Anterior cingulate cortex (tissue), 58 donors: ENCODE measurements around the gene ARHGEF12.
A peak's percentile ranks its signal among the peaks of the same experiment; 100 is the strongest.

Source experiments
- DNase-seq, 58 donors: peaks; one replicate each; lab custom pipeline; 2025; lab: John Stamatoyannopoulos, UW

ARHGEF12 gene

DNA sequence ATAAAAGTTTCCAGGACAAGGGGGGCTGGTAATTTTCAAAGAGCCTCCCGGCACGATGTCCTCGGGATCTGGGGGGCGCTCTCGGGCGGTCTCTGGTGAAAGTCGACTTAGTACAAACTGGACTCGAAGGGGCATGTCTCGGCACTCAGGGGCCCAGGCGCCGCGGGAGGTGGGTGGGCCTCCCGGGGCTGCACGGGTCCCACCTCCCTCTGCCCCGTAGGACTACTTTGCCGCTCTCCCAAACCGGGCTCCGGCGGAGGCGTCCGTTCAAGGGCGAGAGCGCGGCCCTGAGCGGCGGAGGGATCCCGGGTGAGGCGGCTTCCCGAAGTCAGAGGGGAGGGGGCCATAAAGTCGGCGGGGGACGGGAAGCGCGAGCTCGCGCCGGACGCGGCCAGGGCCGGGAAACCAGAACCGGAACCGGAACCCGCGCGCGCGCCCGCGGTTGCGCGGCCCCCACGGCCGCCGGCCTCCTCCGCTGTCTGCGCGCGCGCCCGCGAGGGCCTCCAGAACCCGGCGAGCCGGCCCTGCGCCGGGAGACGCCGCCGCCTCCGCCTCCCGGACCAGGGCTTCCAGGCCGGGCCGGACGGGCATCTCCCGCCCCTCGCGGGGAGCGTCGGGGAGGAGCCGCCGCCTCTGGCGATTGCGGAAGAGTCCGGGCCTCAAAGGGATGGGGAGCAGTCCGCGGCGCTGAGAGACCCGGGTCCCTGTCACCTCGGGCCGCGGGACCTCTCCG lies at the start of gene ARHGEF12:
TSS of gene ARHGEF12 (plus strand) at position 506 of the 733 bp plus-strand sequence. CDS start 831 bp downstream, outside the sequence.
- DNase-seq, result peak in 57 of 58 donors; percentile 52 to 95 (median 90)

- DNase-seq, result no peak
These were observed 48.2 kb upstream of the ARHGEF12 start for GRCh38 chr11:120288021-120288420.

DNA sequence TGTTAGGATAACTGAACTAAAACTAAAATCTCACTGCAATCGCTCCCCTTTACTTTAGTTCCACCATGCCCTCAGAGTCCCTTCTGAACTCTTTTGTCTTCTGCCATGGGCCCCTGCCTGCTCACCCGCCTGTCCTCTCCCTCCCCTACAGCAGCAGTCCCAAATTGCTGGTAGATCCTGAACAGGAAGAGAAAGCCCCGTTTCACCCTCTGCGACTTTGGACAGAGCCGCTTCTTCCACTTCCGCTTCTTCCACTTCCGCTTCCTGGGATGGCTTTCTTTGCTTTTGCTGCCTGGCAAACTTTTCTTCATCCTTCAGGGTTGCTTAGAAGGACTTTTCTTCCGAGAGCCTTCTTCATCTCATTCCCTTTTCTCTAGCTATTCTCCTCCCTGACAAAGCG lies 46.8 kb upstream of the ARHGEF12 start:
- no peak for DNase-seq

GRCh38 chr11:120290956-120291355 lies 45.3 kb upstream of the ARHGEF12 start:
- DNase-seq, result no peak

GRCh38 chr11:120293038-120293800 lies 43.0 kb upstream of the ARHGEF12 start:
- no peak for DNase-seq

DNA sequence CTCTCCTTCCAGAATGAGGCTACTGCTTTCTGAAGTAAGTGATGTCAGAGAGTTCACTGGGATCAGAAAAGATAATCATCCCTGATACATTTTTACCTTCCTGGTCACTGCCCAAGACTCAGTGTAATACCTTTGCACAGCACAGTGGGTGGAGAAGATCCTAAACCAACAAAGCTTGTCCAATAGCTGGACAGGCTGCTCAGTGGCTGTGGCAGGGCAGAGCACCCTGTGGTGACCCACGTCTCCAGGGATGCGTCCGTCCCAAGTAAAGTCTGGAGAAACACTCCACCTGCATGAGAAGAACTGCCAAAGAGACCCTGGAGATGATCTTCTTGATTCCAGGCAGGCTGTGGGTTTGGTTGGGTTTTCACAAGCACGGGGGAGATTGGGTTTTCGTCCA lies 42.1 kb upstream of the ARHGEF12 start:
- no peak for DNase-seq

DNA sequence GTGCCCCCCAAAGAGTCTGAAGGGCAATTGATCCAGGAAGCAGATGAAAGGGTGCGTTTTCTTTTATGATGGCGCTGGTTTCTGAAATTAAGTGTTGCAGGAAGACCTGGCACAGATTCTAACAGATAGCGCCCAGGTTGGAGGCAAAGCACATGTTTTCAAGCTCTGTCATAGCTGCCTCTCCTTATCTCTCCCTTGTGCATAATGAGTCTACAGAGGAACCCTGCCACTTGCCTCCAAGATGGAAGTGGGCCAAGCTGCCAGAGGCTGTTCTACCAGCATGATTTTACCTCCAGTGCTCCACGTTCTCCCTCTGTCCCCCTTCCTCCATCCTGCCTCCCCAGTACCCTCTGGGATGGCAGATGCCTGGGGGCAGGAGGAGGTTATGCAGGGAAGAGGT lies 41.1 kb upstream of the ARHGEF12 start:
- DNase-seq, result no peak

GRCh38 chr11:120296554-120296953 lies 39.7 kb upstream of the ARHGEF12 start:
- DNase-seq, result no peak

DNA sequence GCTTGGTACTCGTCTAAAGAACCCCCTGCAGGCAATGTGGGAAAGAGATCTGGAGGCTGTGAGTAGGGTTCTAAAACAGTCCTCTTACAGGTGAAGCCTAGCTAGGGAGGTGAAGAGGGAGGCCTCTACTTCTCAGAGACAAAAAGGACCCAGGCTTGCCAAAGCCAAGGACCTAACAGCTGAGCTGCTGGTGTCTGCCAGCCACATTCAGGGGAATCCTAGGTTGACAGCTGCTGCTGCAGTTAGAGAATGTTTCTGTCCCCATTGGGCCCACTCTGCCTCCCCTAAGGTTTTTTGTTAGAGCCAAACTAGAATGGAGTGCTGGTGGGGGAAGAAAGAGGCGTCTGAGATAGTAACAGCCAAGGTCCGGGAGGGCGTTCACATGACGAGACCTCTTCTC lies 37.8 kb upstream of the ARHGEF12 start:
- DNase-seq, result no peak

GRCh38 chr11:120302001-120302805 lies 34.0 kb upstream of the ARHGEF12 start:
- DNase-seq, result no peak

DNA sequence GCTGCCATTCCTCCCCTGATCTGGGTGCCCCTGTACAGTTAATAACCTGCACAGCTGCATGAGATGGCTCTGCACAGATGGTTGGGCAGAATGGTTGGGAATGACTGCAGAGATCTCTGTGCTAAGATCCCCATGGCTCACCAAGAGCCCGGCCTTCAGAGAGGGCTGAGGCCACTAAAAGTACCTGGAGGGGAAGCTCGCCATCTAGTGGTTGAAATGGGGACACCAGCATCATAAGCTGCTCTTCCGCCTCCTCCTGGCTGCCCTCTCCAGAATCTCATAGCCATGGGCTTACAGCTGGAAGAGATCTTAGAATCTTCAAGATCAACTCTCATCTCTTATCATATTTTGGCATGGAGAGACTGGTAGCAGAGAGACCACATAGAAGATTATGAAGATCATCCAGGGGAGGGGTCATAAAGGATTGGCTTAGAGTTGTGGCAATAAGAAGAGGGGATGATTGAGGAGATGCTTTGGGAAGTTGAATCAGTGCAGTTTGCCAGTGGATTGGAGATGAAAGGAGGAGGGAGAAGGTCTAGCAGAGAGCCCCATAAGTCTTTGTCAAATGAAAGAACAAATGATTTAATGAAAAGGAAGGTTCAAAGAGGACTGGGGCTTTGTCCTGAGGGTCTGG lies 33.1 kb upstream of the ARHGEF12 start:
- peak in 29 of 58 donors; percentile 2 to 63 (median 24) for DNase-seq

DNA sequence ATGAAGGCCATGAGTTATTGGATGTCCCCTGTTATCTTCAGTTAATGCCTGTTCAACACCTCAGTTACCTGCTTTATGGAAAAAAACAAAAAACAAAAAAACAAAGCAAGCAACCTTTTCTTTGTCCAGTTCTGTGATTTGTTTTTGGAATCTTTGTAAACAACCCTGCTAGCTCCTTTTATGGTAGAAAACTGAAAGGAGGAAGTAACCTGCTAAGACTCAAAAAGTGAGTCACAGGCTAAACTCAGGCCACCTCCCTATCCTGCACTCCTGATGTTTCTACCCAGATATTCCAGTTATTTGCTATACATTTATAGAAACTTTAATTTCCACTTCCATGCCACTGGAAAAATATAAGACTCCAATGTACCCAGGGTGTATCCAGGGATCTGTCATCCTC lies 31.7 kb upstream of the ARHGEF12 start:
- DNase-seq, result no peak

- DNase-seq, result no peak
These were observed 30.9 kb upstream of the ARHGEF12 start for GRCh38 chr11:120305286-120305685.

DNA sequence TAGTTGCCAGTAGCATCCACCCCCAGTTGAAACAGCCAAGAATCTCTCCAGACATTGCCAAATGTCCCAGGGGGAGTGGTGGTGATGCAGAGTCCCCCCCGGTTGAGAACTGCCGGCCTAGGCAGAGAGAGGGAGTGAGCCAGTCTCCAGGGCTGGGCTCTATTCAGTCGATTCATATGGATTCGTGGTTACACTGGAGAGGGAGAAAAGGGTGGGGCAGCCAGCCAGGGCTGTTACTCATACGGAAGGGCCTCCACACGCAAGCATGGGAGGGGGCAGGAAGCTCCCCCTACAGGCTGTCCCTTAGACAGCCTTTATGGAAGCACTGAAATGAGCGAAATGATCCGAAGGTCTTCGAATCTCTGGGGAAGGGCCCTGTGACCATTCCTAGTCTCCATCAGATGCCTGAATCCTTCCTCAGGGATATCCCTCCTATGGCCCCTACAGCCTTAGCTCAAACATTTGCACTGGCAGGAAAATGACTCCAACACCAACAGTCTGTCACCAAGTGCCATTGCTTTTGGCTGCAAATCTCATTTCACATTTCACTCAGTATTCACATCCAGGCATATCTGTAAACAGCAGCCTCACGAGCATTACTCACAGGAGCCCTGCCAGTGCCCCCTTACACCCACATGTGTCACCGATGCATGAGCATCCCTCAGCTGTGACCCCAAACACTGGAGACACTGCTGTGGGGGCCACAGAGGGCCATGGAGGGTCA lies 29.5 kb upstream of the ARHGEF12 start:
- peak in 4 of 58 donors; percentile 2 to 17 (median 6) for DNase-seq

DNA sequence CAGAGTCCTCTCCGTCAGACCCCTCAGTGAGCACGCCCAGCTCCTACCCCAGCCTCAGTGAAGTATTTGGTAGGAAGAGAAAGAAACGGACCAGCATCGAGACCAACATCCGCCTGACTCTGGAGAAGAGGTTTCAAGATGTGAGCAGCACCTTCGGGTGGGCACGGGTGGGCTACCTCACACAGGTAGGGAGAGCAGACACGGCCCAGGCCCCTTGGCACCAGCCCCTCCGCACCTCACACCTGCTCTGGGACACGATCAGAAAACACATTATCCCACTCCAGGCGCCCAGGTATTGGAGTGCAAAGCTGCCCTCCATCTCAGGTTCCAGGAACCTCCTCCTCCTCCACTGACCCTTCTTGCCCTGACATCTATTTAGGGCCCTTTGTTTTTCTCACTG lies 28.7 kb upstream of the ARHGEF12 start:
- DNase-seq, result no peak

DNA sequence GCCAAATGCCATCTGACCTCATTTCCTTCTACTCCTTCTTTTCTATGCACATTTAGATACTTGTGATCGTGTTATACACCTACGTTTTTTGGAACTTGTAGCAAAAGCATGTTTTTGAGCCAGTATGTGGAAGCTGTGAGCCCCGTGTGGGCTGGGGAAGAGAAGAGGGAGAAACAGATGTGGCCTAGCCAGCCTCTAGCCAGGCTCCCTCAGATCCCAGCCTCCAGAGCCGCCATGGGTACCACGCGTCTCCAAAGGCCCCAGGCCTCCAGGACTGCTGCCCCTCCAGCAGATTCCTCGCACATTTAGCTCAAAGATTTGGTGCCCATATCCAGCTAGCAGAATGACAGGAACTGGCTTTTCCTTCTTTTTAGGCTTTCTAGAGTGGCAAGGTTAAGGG lies 28.1 kb upstream of the ARHGEF12 start:
- DNase-seq, result peak in 6 of 58 donors; percentile 5 to 59 (median 14)

DNA sequence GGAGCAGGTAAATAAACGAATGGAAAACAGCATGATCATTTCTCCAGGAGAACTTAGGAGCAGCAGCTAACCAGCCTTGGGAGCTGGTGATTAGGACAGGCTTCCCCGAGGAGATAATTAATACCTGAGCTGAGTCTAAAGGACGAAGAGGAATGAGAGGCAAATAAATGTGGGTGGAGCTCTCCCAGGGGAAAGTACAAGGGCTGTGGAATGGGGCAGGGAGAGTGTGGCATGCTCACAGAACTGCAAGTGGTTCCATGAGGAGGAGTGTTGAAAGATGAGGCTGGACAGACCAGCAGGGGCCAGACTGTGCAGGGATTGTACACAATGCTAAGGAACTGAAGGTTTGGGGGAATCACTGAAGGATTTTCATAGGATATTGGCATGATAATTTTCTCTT lies 25.3 kb upstream of the ARHGEF12 start:
- DNase-seq, result no peak

DNA sequence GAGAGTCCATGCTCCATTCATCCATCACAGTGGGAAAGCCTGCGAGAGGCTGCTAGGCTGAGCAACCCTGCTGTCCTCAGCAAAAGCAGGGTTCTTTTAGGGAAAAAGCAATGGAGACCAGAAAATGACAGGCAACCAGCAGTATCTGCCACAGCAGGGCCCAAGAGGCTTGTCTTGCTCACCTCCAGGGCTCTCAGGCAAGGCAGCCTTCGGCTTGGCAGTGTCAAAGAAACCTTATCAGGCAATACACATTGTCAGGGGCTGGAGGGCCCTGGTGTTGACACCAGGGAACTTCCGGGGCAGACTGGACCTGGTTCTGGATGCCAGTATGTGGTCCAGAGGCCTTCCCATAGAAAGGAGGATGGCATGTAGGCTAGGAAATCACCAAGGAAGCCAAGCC lies 21.4 kb upstream of the ARHGEF12 start:
- DNase-seq, result no peak

GRCh38 chr11:120316880-120317688 lies 19.1 kb upstream of the ARHGEF12 start:
- DNase-seq, result peak in 6 of 58 donors; percentile 11 to 75 (median 24)
